OCI-LY7 (cell line): ENCODE data around the gene NHERF2. TPM values are rescaled to one million over a fixed set of nuclear protein-coding genes. Genes with fewer than 3 reads are reported as not detected.

Experiments
- BruUV-seq: library from RNA; stranded (reverse); fragments of 400-500 nt; replicated peaks from 2 replicates; lab custom pipeline; 2021; lab: Mats Ljungman, UMichigan
- CTCF ChIA-PET: fragments of 300-600 bp; sonication (Branson Sonifier 250); formaldehyde crosslinking; loops from one replicate; lab custom pipeline; 2022; ENCODE audit warnings: antibody characterized with exemption; ENCODE audit not compliant: unreplicated experiment; lab: Charles Lee
- POLR2A ChIA-PET: fragments of 300-600 bp; sonication (Branson Sonifier 250); formaldehyde crosslinking; loops from one replicate; lab custom pipeline; 2022; ENCODE audit warnings: antibody characterized with exemption; lab: Charles Lee
- DNase-seq: peaks from one replicate; pipeline ENCODE4 v3.0.0-alpha.2; 2015; ENCODE audit warnings: low spot score
- H2AFZ ChIP-seq: fragments of 200-600 bp; sonication (generic), shearing (Covaris generic); 2 replicates; pipeline ENCODE4 v1.6.1; 2014; ENCODE audit warnings: mild to moderate bottlenecking, antibody characterized with exemption, low read length, moderate library complexity
- H3K27ac ChIP-seq: fragments of 200-600 bp; sonication (generic); 2 replicates; pipeline ENCODE4 v1.5.1; 2014; ENCODE audit warnings: mixed run types, low read depth, mild to moderate bottlenecking, moderate library complexity, low read length, inconsistent platforms; ENCODE audit not compliant: poor library complexity, severe bottlenecking
- H3K36me3 ChIP-seq: fragments of 200-600 bp; sonication (generic); 2 replicates; pipeline ENCODE4 v1.6.1; 2014; ENCODE audit warnings: mild to moderate bottlenecking, antibody characterized with exemption, low read length, moderate library complexity, mixed read lengths; ENCODE audit not compliant: insufficient read depth
- H3K4me1 ChIP-seq: fragments of 200-600 bp; sonication (generic); 2 replicates; pipeline ENCODE4 v1.5.1; 2014; ENCODE audit warnings: mild to moderate bottlenecking, low read length; ENCODE audit not compliant: insufficient read depth, poor library complexity, severe bottlenecking
- H3K4me2 ChIP-seq: fragments of 200-600 bp; sonication (generic); 2 replicates; pipeline ENCODE4 v1.6.1; 2014; ENCODE audit warnings: mild to moderate bottlenecking, low read length
- H3K4me3 ChIP-seq: fragments of 200-600 bp; sonication (generic); 2 replicates; pipeline ENCODE4 v1.5.1; 2014; ENCODE audit warnings: mild to moderate bottlenecking, low read depth, low read length; ENCODE audit not compliant: poor library complexity, severe bottlenecking
- H3K79me2 ChIP-seq: fragments of 200-600 bp; sonication (generic); 2 replicates; pipeline ENCODE4 v1.6.1; 2016; ENCODE audit warnings: low read depth, mild to moderate bottlenecking, low read length, moderate library complexity, mixed read lengths; ENCODE audit not compliant: insufficient read depth
- H3K9me2 ChIP-seq: fragments of 200-600 bp; sonication (generic); 2 replicates; pipeline ENCODE4 v1.6.1; 2016; ENCODE audit warnings: mild to moderate bottlenecking, low read length, mixed read lengths; ENCODE audit not compliant: insufficient read depth
- H3K9me3 ChIP-seq: fragments of 200-600 bp; sonication (generic); 2 replicates; pipeline ENCODE4 v1.6.1; 2014; ENCODE audit warnings: mild to moderate bottlenecking, mixed run types, low read length, mixed read lengths
- H4K20me1 ChIP-seq: fragments of 200-600 bp; sonication (generic); 2 replicates; pipeline ENCODE4 v1.6.1; 2014; ENCODE audit warnings: mild to moderate bottlenecking, antibody characterized with exemption, low read length, moderate library complexity, mixed read lengths; ENCODE audit not compliant: insufficient read depth
- EZH2phosphoT487 ChIP-seq: fragments of 200-600 bp; sonication (generic); IDR thresholded peaks from 2 replicates; pipeline ENCODE4 v1.6.1; 2018; ENCODE audit warnings: low read depth, borderline replicate concordance, mild to moderate bottlenecking, mixed run types, antibody characterized with exemption, low read length, moderate library complexity, mixed read lengths
- intact Hi-C: fragments of 100-400 bp; cut with micrococcal nuclease; formaldehyde crosslinking; loops from one replicate; pipeline ENCODE4 v1.10.0; 2022; ENCODE audit not compliant: unreplicated experiment
- total RNA-seq, 2 experiments: library from RNA; depleted of rRNA in 1 of 2; stranded (reverse); fragments of >200 nt in 1 of 2; shearing (Covaris generic) in 1 of 2; gene quantifications; 2 replicates each; pipeline ENCODE4 v1.2.3, GENCODE V29; 2014 to 2022
- TF ChIP-seq, protein P1 (sequence below): fragments of 200-600 bp; sonication (generic); conservative IDR thresholded peaks from 2 replicates; pipeline ENCODE4 v1.5.1; 2014; ENCODE audit warnings: mild to moderate bottlenecking, antibody characterized with exemption, low read length, moderate library complexity, mixed read lengths

Gene NHERF2
- total RNA-seq, 2 experiments from 2014 or later, result 0.27 TPM; not detected in 1

- no peaks in the 10 kb centered on the region for H3K9me3 ChIP-seq
- intact Hi-C loops, result no loop called here
- ChIA-PET CTCF (no interaction called here), POLR2A (interaction anchor here (0.7 kb wide), 1 partner anchor 9 kb away, joined by 3 read pairs; no protein-coding TSS in a partner anchor)
- no peak overlapping the region for H2AFZ ChIP-seq
- H3K27ac ChIP-seq, result no peak overlapping the region
- no peaks in the 10 kb centered on the region for H3K79me2 ChIP-seq
- H3K4me1 ChIP-seq, result peaks cover 14% of the 10 kb centered on the region
- no peak overlapping the region for H3K4me3 ChIP-seq
- no peak overlapping the region for H3K4me2 ChIP-seq
- no peaks in the 10 kb centered on the region for H4K20me1 ChIP-seq
- H3K9me2 ChIP-seq, result no peaks in the 10 kb centered on the region
- no peak for DNase-seq
- TF ChIP-seq, protein P1, sequence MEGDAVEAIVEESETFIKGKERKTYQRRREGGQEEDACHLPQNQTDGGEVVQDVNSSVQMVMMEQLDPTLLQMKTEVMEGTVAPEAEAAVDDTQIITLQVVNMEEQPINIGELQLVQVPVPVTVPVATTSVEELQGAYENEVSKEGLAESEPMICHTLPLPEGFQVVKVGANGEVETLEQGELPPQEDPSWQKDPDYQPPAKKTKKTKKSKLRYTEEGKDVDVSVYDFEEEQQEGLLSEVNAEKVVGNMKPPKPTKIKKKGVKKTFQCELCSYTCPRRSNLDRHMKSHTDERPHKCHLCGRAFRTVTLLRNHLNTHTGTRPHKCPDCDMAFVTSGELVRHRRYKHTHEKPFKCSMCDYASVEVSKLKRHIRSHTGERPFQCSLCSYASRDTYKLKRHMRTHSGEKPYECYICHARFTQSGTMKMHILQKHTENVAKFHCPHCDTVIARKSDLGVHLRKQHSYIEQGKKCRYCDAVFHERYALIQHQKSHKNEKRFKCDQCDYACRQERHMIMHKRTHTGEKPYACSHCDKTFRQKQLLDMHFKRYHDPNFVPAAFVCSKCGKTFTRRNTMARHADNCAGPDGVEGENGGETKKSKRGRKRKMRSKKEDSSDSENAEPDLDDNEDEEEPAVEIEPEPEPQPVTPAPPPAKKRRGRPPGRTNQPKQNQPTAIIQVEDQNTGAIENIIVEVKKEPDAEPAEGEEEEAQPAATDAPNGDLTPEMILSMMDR, result no peak
- TF ChIP-seq EZH2phosphoT487, result no peak
- H3K36me3 ChIP-seq, result peaks cover 35% of the 10 kb centered on the region; the same call in 1 of the 2 replicates
- BruUV-seq, result no TSS peak
Observed at GRCh38 chr16:1982013-1982433, 44.7 kb upstream of the NHERF2 start.

DNA sequence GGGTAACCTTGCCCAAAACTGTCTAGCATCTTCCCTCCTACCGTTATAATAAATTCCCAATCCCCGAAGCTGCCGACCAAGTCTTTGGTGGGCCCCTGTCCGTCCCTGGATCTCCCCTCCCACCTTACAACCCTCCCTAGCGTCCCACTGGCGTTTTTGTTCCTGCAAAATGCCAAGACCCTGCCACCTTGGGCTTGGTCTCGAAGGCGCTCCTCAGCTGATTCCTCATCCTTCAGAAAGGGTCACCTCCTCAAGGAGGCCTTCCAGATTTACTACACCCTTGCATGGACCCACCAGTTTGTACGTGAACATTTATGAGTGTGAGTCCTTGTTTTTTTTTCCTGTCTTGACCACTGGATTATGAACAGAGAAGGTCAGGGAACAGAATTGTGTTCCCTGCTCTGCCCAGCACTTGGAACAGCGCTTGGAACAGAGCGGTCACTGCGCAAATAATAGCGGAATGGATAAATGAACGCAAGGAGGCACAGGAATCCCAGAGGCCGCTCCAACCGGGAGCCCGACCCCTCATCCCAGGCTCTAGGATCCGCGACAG is 43.6 kb upstream of the NHERF2 start:
- no peaks in the 10 kb centered on the region for H3K79me2 ChIP-seq
- peaks cover 14% of the 10 kb centered on the region for H3K4me1 ChIP-seq
- DNase-seq, result no peak
- no peak overlapping the region for H2AFZ ChIP-seq
- H4K20me1 ChIP-seq, result no peaks in the 10 kb centered on the region
- peak overlapping the region; percentile 82 for H3K4me3 ChIP-seq
- BruUV-seq, result no TSS peak
- H3K27ac ChIP-seq, result no peak overlapping the region
- ChIA-PET CTCF (no interaction called here), POLR2A (no interaction called here)
- peaks cover 25% of the 10 kb centered on the region; the same call in 1 of the 2 replicates for H3K36me3 ChIP-seq
- TF ChIP-seq, protein P1, result no peak
- no peak for TF ChIP-seq EZH2phosphoT487
- H3K4me2 ChIP-seq, result peak overlapping the region; percentile 85
- intact Hi-C loops, result no loop called here
- no peaks in the 10 kb centered on the region for H3K9me2 ChIP-seq
- no peaks in the 10 kb centered on the region for H3K9me3 ChIP-seq
